IMR-90 (cell line): ENCODE measurements around the gene RFTN1.

Source experiments
- CEBPB ChIP-seq: IDR thresholded peaks from 2 replicates; pipeline ENCODE4 v1.6.1; 2012; ENCODE audit warnings: low read depth, low read length, improper control_type of control experiment
- CTCF ChIP-seq: conservative IDR thresholded peaks from 2 replicates; pipeline ENCODE4 v1.5.1; 2012; ENCODE audit warnings: mild to moderate bottlenecking, low read depth, low read length, improper control_type of control experiment
- ELK1 ChIP-seq: fragments of 150-350 bp; IDR thresholded peaks from 2 replicates; pipeline ENCODE4 v1.6.1; 2016; ENCODE audit warnings: low read depth, mild to moderate bottlenecking, low read length, moderate library complexity, borderline replicate concordance
- FOS ChIP-seq: fragments of 150-350 bp; IDR thresholded peaks from 2 replicates; pipeline ENCODE4 v1.6.1; 2016; ENCODE audit warnings: low read depth, low read length
- MAFK ChIP-seq: IDR thresholded peaks from 2 replicates; pipeline ENCODE4 v1.6.1; 2012; ENCODE audit warnings: low read depth, low read length, improper control_type of control experiment
- MAZ ChIP-seq: IDR thresholded peaks from 2 replicates; pipeline ENCODE4 v1.6.1; 2012; ENCODE audit warnings: low read depth, mild to moderate bottlenecking, low read length, improper control_type of control experiment, moderate library complexity, borderline replicate concordance
- MXI1 ChIP-seq: IDR thresholded peaks from 2 replicates; pipeline ENCODE4 v1.6.1; 2012; ENCODE audit warnings: low read depth, mild to moderate bottlenecking, low read length, moderate library complexity, borderline replicate concordance
- POLR2A ChIP-seq: IDR thresholded peaks from 2 replicates; pipeline ENCODE4 v1.6.1; 2012; ENCODE audit warnings: mild to moderate bottlenecking, low read depth, low read length
- RAD21 ChIP-seq: IDR thresholded peaks from 2 replicates; pipeline ENCODE4 v1.6.1; 2012; ENCODE audit warnings: low read length, improper control_type of control experiment
- RCOR1 ChIP-seq: IDR thresholded peaks from 2 replicates; pipeline ENCODE4 v1.6.1; 2012; ENCODE audit warnings: mild to moderate bottlenecking, low read length, improper control_type of control experiment; ENCODE audit not compliant: insufficient replicate concordance
- SMC3 ChIP-seq: fragments of 150-350 bp; IDR thresholded peaks from 2 replicates; pipeline ENCODE4 v1.6.1; 2016; ENCODE audit warnings: low read depth, mild to moderate bottlenecking, antibody characterized with exemption, low read length, moderate library complexity
- USF2 ChIP-seq: fragments of 150-350 bp; IDR thresholded peaks from 2 replicates; pipeline ENCODE4 v1.6.1; 2017; ENCODE audit warnings: mild to moderate bottlenecking, antibody characterized with exemption, low read length, low read depth

GRCh38 chr3:16386561-16386960 is 126.9 kb downstream of the RFTN1 start:
- TF ChIP-seq CTCF (no peak), SMC3 (no peak), RAD21 (no peak), MXI1 (no peak), FOS (no peak), USF2 (no peak), POLR2A (no peak), MAZ (no peak), MAFK (no peak), CEBPB (no peak), ELK1 (no peak), RCOR1 (no peak)
